ENCODE results near the gene PSMF1. TPM values are rescaled to one million over a fixed set of nuclear protein-coding genes. Genes with fewer than 3 reads are reported as not detected.

Gene PSMF1
- total and polyA plus RNA-seq, 9 of the 15 experiments (the other 6 are each of a cell fraction or from before 2014, with no cell fraction given): 8.5 to 192 (median 33.2) TPM

- TF ChIP-seq FOXO4 (CRISPR knock-in tag; IDR thresholded peaks at IDR 0.05) (no peak), MTA3 (IDR thresholded peaks at IDR 0.05; ENCODE audit: borderline replicate concordance) (peak; percentile 86), TRIM24 (IDR thresholded peaks at IDR 0.05) (peak; percentile 38 to 88; a peak in 3 of 4 replicates), ZNF316 (IDR thresholded peaks at IDR 0.05) (peak; percentile 44; the same call in 1 of the 2 replicates), ATF1 (CRISPR knock-in tag; IDR thresholded peaks at IDR 0.05) (no peak), ATF1 (tag; IDR thresholded peaks at IDR 0.05) (peak; percentile 54), HNRNPLL (IDR thresholded peaks at IDR 0.05; ENCODE audit: low read depth, low read length, poor library complexity, severe bottlenecking) (no peak), MYC (IDR thresholded peaks at IDR 0.05; ENCODE audit: low read depth, low read length) (peak; percentile 12; the same call in 1 of the 2 replicates), MYC (CRISPR knock-in tag; IDR thresholded peaks at IDR 0.05; ENCODE audit: borderline replicate concordance, low read depth) (no peak), ZNF589 (CRISPR knock-in tag; IDR thresholded peaks at IDR 0.05; ENCODE audit: low read depth) (peak; percentile 73; the same call in 1 of the 2 replicates), ARNT (IDR thresholded peaks at IDR 0.05) (peak in 1 of 2 experiments; percentile 66; a peak in 2 of 4 replicates), HDAC3 (IDR thresholded peaks at IDR 0.05; ENCODE audit: borderline replicate concordance, partially characterized antibody) (peak; percentile 61), CEBPG (CRISPR knock-in tag; IDR thresholded peaks at IDR 0.05) (peak; percentile 26; the same call in 1 of the 2 replicates), CEBPG (tag; conservative IDR thresholded peaks at IDR 0.05 in 1 of 2, IDR thresholded peaks at IDR 0.05 in 1 of 2) (peak; percentile 26 to 68; a peak in 1 of 4 replicates), ZBTB2 (IDR thresholded peaks at IDR 0.05) (peak; percentile 70; the same call in 1 of the 2 replicates), SP1 (CRISPR knock-in tag; IDR thresholded peaks at IDR 0.05) (peak; percentile 28; the same call in 1 of the 2 replicates), PRDM10 (IDR thresholded peaks at IDR 0.05; ENCODE audit: partially characterized antibody) (peak; percentile 79), ARID1B (IDR thresholded peaks at IDR 0.05) (peak; percentile 83), YY1 (IDR thresholded peaks at IDR 0.05; ENCODE audit: borderline replicate concordance in 1 of 3, control insufficient read depth in 1 of 3, extremely low read depth in 1 of 3, insufficient read depth in 3 of 3, insufficient read length in 1 of 3, insufficient replicate concordance in 2 of 3, low read depth in 1 of 3, low read length in 2 of 3) (peak in 1 of 3 experiments; percentile 62), SRSF1 (IDR thresholded peaks at IDR 0.05; ENCODE audit: low read depth, low read length) (no peak), ZNF282 (CRISPR knock-in tag; IDR thresholded peaks at IDR 0.05) (no peak), CREM (IDR thresholded peaks at IDR 0.05; ENCODE audit: low read depth) (peak; percentile 65)
Measured at GRCh38 chr20:1187605-1188171, 69.3 kb downstream of the PSMF1 start (continued).
